ENCODE data around the gene DAPK1.

Gene DAPK1

GRCh38 chr9:87661241-87661640 is 163.6 kb downstream of the DAPK1 start:
- Histone ChIP-seq H3K4me1 (ENCODE audit: control insufficient read depth, insufficient read depth, low read length) (peaks cover 5% of the 10 kb centered on the region), H3K36me3 (ENCODE audit: control insufficient read depth, insufficient read depth, low read length) (peaks cover 30% of the 10 kb centered on the region)

DNA sequence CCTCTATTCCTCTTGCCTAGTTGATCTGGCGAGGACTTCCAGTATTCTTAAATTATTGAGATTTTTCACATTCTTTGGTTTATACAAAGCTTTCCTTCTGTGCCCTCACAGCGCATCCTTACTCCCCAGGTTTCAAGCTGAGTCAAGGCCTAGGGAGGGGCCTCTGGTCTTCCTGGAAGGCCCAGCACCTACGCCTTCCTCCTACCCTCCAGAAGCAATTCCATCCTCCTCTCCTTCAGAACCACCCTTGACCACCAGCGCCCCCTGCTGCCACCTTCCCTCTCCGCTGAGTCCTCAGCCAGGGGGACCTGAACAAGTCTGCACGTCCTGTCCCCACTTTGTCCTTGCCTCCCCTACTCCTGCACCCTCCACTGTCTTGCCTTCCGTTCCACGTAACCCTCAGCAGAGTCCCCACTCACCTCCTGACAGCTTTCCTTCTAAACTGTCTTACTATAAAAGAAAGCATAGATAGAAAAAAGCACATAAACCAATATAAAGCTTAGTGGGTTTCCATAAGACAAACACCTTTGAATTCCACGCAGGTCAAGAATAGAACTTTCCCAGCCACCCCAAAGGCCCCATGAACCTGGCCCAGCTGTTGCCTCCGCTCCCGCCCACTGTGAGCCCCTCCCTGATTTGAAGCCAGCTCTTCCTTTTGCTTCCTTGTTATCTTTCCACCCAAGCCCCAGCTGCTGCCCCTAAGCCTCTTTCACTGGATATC is 165.3 kb downstream of the DAPK1 start:
- Histone ChIP-seq H3K9ac (ENCODE audit: low read depth, low read length) (no peak overlapping the region), H3K9me3 (ENCODE audit: control insufficient read depth, insufficient read depth, low read length) (peaks cover 16% of the 10 kb centered on the region), H3K36me3 (ENCODE audit: control insufficient read depth, insufficient read depth, low read length) (peaks cover 37% of the 10 kb centered on the region), H3K4me3 (ENCODE audit: low read depth, low read length) (no peak overlapping the region), H3K4me1 (ENCODE audit: control insufficient read depth, insufficient read depth, low read length) (peaks cover 5% of the 10 kb centered on the region), H3K27me3 (ENCODE audit: control insufficient read depth, insufficient read depth, low read length) (no peaks in the 10 kb centered on the region)

More at GRCh38 chr9:87661241-87661640, 163.6 kb downstream of the DAPK1 start:
- no peaks in the 10 kb centered on the region for H3K27me3 ChIP-seq (ENCODE audit: control insufficient read depth, insufficient read depth, low read length)
- no peak overlapping the region for H3K9ac ChIP-seq (ENCODE audit: low read depth, low read length)
- H3K9me3 ChIP-seq (ENCODE audit: control insufficient read depth, insufficient read depth, low read length): peaks cover 6% of the 10 kb centered on the region
- no peak overlapping the region for H3K4me3 ChIP-seq (ENCODE audit: low read depth, low read length)

GRCh38 chr9:87663556-87663955 is 165.9 kb downstream of the DAPK1 start:
- peaks cover 5% of the 10 kb centered on the region for H3K4me1 ChIP-seq (ENCODE audit: control insufficient read depth, insufficient read depth, low read length)
- H3K27me3 ChIP-seq (ENCODE audit: control insufficient read depth, insufficient read depth, low read length): no peaks in the 10 kb centered on the region
- H3K36me3 ChIP-seq (ENCODE audit: control insufficient read depth, insufficient read depth, low read length): peaks cover 31% of the 10 kb centered on the region
- H3K9me3 ChIP-seq (ENCODE audit: control insufficient read depth, insufficient read depth, low read length): peaks cover 16% of the 10 kb centered on the region
- H3K4me3 ChIP-seq (ENCODE audit: low read depth, low read length): no peak overlapping the region
- H3K9ac ChIP-seq (ENCODE audit: low read depth, low read length): no peak overlapping the region

- no peak overlapping the region for H3K9ac ChIP-seq (ENCODE audit: low read depth, low read length)
- H3K4me3 ChIP-seq (ENCODE audit: low read depth, low read length): no peak overlapping the region
- H3K27me3 ChIP-seq (ENCODE audit: control insufficient read depth, insufficient read depth, low read length): no peaks in the 10 kb centered on the region
- peaks cover 27% of the 10 kb centered on the region for H3K36me3 ChIP-seq (ENCODE audit: control insufficient read depth, insufficient read depth, low read length)
- peaks cover 16% of the 10 kb centered on the region for H3K9me3 ChIP-seq (ENCODE audit: control insufficient read depth, insufficient read depth, low read length)
- peaks cover 5% of the 10 kb centered on the region for H3K4me1 ChIP-seq (ENCODE audit: control insufficient read depth, insufficient read depth, low read length)
Measured at GRCh38 chr9:87664153-87665060, 166.7 kb downstream of the DAPK1 start.

- Histone ChIP-seq H3K4me1 (ENCODE audit: control insufficient read depth, insufficient read depth, low read length) (peaks cover 5% of the 10 kb centered on the region), H3K9ac (ENCODE audit: low read depth, low read length) (no peak overlapping the region), H3K27me3 (ENCODE audit: control insufficient read depth, insufficient read depth, low read length) (no peaks in the 10 kb centered on the region), H3K36me3 (ENCODE audit: control insufficient read depth, insufficient read depth, low read length) (peaks cover 29% of the 10 kb centered on the region), H3K9me3 (ENCODE audit: control insufficient read depth, insufficient read depth, low read length) (peaks cover 16% of the 10 kb centered on the region), H3K4me3 (ENCODE audit: low read depth, low read length) (no peak overlapping the region)
Measured at GRCh38 chr9:87665505-87665904, 167.8 kb downstream of the DAPK1 start.

GRCh38 chr9:87667164-87667738 is 169.6 kb downstream of the DAPK1 start:
- peaks cover 5% of the 10 kb centered on the region for H3K4me1 ChIP-seq (ENCODE audit: control insufficient read depth, insufficient read depth, low read length)
- H3K4me3 ChIP-seq (ENCODE audit: low read depth, low read length): no peak overlapping the region
- no peak overlapping the region for H3K9ac ChIP-seq (ENCODE audit: low read depth, low read length)
- peaks cover 16% of the 10 kb centered on the region for H3K9me3 ChIP-seq (ENCODE audit: control insufficient read depth, insufficient read depth, low read length)
- H3K27me3 ChIP-seq (ENCODE audit: control insufficient read depth, insufficient read depth, low read length): no peaks in the 10 kb centered on the region
- peaks cover 36% of the 10 kb centered on the region for H3K36me3 ChIP-seq (ENCODE audit: control insufficient read depth, insufficient read depth, low read length)

DNA sequence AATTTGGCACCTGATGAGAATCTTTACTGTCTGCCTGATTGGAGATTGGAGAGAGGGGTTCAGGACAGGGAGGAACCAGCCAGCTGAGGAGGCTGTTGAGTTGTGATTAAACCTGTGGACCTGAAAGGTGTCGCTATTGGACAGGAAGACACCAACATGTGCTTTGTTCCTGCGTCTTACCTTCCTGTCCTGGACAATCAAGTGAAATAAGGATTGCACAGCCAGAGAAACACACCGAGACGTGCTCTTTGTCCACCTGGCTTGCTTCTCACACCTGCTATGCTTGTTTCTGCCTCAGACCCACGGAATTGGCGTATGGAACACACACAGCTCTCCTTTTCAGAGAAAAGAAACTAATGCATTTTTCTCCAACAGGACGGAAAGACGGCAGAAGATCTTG is 170.6 kb downstream of the DAPK1 start:
- Histone ChIP-seq H3K4me1 (ENCODE audit: control insufficient read depth, insufficient read depth, low read length) (no peaks in the 10 kb centered on the region), H3K9me3 (ENCODE audit: control insufficient read depth, insufficient read depth, low read length) (peaks cover 16% of the 10 kb centered on the region), H3K4me3 (ENCODE audit: low read depth, low read length) (no peak overlapping the region), H3K27me3 (ENCODE audit: control insufficient read depth, insufficient read depth, low read length) (no peaks in the 10 kb centered on the region), H3K9ac (ENCODE audit: low read depth, low read length) (no peak overlapping the region), H3K36me3 (ENCODE audit: control insufficient read depth, insufficient read depth, low read length) (peaks cover 36% of the 10 kb centered on the region)

GRCh38 chr9:87668722-87669121 is 171.1 kb downstream of the DAPK1 start:
- Histone ChIP-seq H3K9me3 (ENCODE audit: control insufficient read depth, insufficient read depth, low read length) (peaks cover 16% of the 10 kb centered on the region), H3K36me3 (ENCODE audit: control insufficient read depth, insufficient read depth, low read length) (peaks cover 34% of the 10 kb centered on the region), H3K4me1 (ENCODE audit: control insufficient read depth, insufficient read depth, low read length) (no peaks in the 10 kb centered on the region), H3K27me3 (ENCODE audit: control insufficient read depth, insufficient read depth, low read length) (no peaks in the 10 kb centered on the region), H3K4me3 (ENCODE audit: low read depth, low read length) (no peak overlapping the region), H3K9ac (ENCODE audit: low read depth, low read length) (no peak overlapping the region)

GRCh38 chr9:87670572-87671264 is 173.1 kb downstream of the DAPK1 start:
- no peaks in the 10 kb centered on the region for H3K4me1 ChIP-seq (ENCODE audit: control insufficient read depth, insufficient read depth, low read length)
- no peaks in the 10 kb centered on the region for H3K27me3 ChIP-seq (ENCODE audit: control insufficient read depth, insufficient read depth, low read length)
- H3K9ac ChIP-seq (ENCODE audit: low read depth, low read length): no peak overlapping the region
- H3K36me3 ChIP-seq (ENCODE audit: control insufficient read depth, insufficient read depth, low read length): peaks cover 23% of the 10 kb centered on the region
- peaks cover 13% of the 10 kb centered on the region for H3K9me3 ChIP-seq (ENCODE audit: control insufficient read depth, insufficient read depth, low read length)
- no peak overlapping the region for H3K4me3 ChIP-seq (ENCODE audit: low read depth, low read length)

- Histone ChIP-seq H3K27me3 (ENCODE audit: control insufficient read depth, insufficient read depth, low read length) (no peaks in the 10 kb centered on the region), H3K9me3 (ENCODE audit: control insufficient read depth, insufficient read depth, low read length) (peaks cover 9% of the 10 kb centered on the region), H3K36me3 (ENCODE audit: control insufficient read depth, insufficient read depth, low read length) (peaks cover 18% of the 10 kb centered on the region), H3K4me3 (ENCODE audit: low read depth, low read length) (no peak overlapping the region), H3K9ac (ENCODE audit: low read depth, low read length) (no peak overlapping the region), H3K4me1 (ENCODE audit: control insufficient read depth, insufficient read depth, low read length) (no peaks in the 10 kb centered on the region)
Measured at GRCh38 chr9:87671478-87671877, 173.8 kb downstream of the DAPK1 start.

DNA sequence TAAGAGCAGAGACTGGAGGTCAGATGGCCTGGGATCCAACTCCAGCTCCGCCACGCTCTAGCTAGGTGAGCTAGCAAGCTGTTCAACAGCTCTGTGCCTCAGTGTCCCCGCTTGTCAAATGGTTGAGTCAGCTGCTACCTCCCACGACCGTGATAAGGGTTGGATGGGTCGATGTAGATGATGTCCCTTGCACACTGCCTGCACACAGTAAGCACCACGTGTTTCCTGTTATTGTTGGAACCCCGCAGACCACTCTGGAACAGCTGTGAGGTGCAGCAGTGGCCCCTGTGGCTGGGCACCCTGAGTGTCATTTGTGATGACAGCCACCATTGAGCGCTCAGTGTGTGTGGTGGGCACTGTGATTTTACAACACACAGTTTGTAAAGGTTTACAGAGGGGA is 174.3 kb downstream of the DAPK1 start:
- Histone ChIP-seq H3K36me3 (ENCODE audit: control insufficient read depth, insufficient read depth, low read length) (peaks cover 14% of the 10 kb centered on the region), H3K9me3 (ENCODE audit: control insufficient read depth, insufficient read depth, low read length) (peaks cover 4% of the 10 kb centered on the region), H3K4me3 (ENCODE audit: low read depth, low read length) (no peak overlapping the region), H3K27me3 (ENCODE audit: control insufficient read depth, insufficient read depth, low read length) (no peaks in the 10 kb centered on the region), H3K4me1 (ENCODE audit: control insufficient read depth, insufficient read depth, low read length) (no peaks in the 10 kb centered on the region), H3K9ac (ENCODE audit: low read depth, low read length) (no peak overlapping the region)
